Activated T-helper 1 cell treated with Interleukin-2 at 50 U/mL for 16 hours (primary cell): ENCODE results near the gene KRTAP12-2.

ENCODE experiments used
- DNase-seq: peaks from one replicate; pipeline ENCODE4 v3.0.0-alpha.2; 2020; ENCODE audit warnings: low read depth

The KRTAP12-2 gene

GRCh38 chr21:44666401-44667320, at the start of gene KRTAP12-2:
KRTAP12-2 (minus strand) TSS chr21:44666927; CDS start chr21:44666886, 41 bp downstream.
- no peak for DNase-seq

GRCh38 chr21:44714905-44715304, 48.2 kb upstream of the KRTAP12-2 start:
- no peak for DNase-seq

GRCh38 chr21:44713846-44714245, 47.1 kb upstream of the KRTAP12-2 start:
- no peak for DNase-seq

- DNase-seq: no peak
Observed at GRCh38 chr21:44713130-44713529, 46.4 kb upstream of the KRTAP12-2 start.

- DNase-seq: no peak
Observed at GRCh38 chr21:44712203-44713028, 45.7 kb upstream of the KRTAP12-2 start.

GRCh38 chr21:44711327-44712202, 44.8 kb upstream of the KRTAP12-2 start, which contains the start of gene TSPEAR:
TSPEAR (minus strand) TSS chr21:44711572; CDS start chr21:44711514, 58 bp downstream.
- DNase-seq: no peak

- DNase-seq: no peak
Observed at GRCh38 chr21:44710756-44711326, 44.1 kb upstream of the KRTAP12-2 start.

- DNase-seq: no peak
Observed at GRCh38 chr21:44710294-44710665, 43.6 kb upstream of the KRTAP12-2 start.

GRCh38 chr21:44709426-44710293, 42.9 kb upstream of the KRTAP12-2 start:
- DNase-seq: no peak

- no peak for DNase-seq
Observed at GRCh38 chr21:44708866-44709425, 42.2 kb upstream of the KRTAP12-2 start.

- no peak for DNase-seq
Observed at GRCh38 chr21:44708213-44708865, 41.6 kb upstream of the KRTAP12-2 start.

GRCh38 chr21:44706706-44707581, 40.2 kb upstream of the KRTAP12-2 start:
- DNase-seq: no peak

- no peak for DNase-seq
Observed at GRCh38 chr21:44706026-44706705, 39.4 kb upstream of the KRTAP12-2 start.

GRCh38 chr21:44704636-44705001, 37.9 kb upstream of the KRTAP12-2 start:
- DNase-seq: no peak

GRCh38 chr21:44703731-44704635, 37.3 kb upstream of the KRTAP12-2 start:
- DNase-seq: no peak

GRCh38 chr21:44702973-44703730, 36.4 kb upstream of the KRTAP12-2 start:
- no peak for DNase-seq
